Activated CD4-positive, alpha-beta memory T cell treated with anti-CD3 and anti-CD28 coated beads for 36 hours (primary cell): ENCODE results near the gene LTB4R. TPM values are rescaled to one million over a fixed set of nuclear protein-coding genes. Genes with fewer than 3 reads are reported as not detected.

Experiments used
- CTCF ChIA-PET: fragments of 350-600 bp; sonication (Branson Sonifier 250); formaldehyde crosslinking; loops from one replicate; lab custom pipeline; 2021; ENCODE audit warnings: antibody characterized with exemption, inconsistent platforms; lab: Charles Lee
- POLR2A ChIA-PET: fragments of 350-600 bp; sonication (Branson Sonifier 250); formaldehyde crosslinking; loops from one replicate; lab custom pipeline; 2021; ENCODE audit warnings: antibody characterized with exemption; lab: Charles Lee
- DNase-seq: peaks from one replicate; pipeline ENCODE4 v3.0.0-alpha.2; 2020
- H3K27ac Mint-ChIP-seq: one replicate; pipeline ENCODE4 v1.8.0; 2021; ENCODE audit warnings: mixed read lengths
- H3K27me3 Mint-ChIP-seq: one replicate; pipeline ENCODE4 v1.8.0; 2021; ENCODE audit warnings: mixed read lengths
- H3K36me3 Mint-ChIP-seq: one replicate; pipeline ENCODE4 v1.8.0; 2021; ENCODE audit warnings: mixed read lengths
- H3K4me1 Mint-ChIP-seq: one replicate; pipeline ENCODE4 v1.8.0; 2021; ENCODE audit warnings: low read depth, mixed read lengths
- H3K4me3 Mint-ChIP-seq: one replicate; pipeline ENCODE4 v1.8.0; 2021; ENCODE audit warnings: mild to moderate bottlenecking, mixed read lengths
- H3K9me3 Mint-ChIP-seq: one replicate; pipeline ENCODE4 v1.8.0; 2021; ENCODE audit warnings: mixed read lengths
- intact Hi-C: fragments of 100-400 bp; cut with micrococcal nuclease; formaldehyde crosslinking; loops from one replicate; pipeline ENCODE4 v1.15.1; 2023
- total RNA-seq, 2 experiments: library from RNA; stranded (reverse); gene quantifications; one replicate each; pipeline ENCODE4 v1.2.3, GENCODE V29; 2021

Gene LTB4R
- total RNA-seq, 2 experiments from 2014 or later = 15.4 to 16.7 TPM

- Mint-ChIP-seq H3K4me3 (peak overlapping the region; percentile 78), H3K36me3 (peaks cover 9% of the 10 kb centered on the region), H3K27me3 (peaks cover 21% of the 10 kb centered on the region), H3K4me1 (peaks cover 46% of the 10 kb centered on the region), H3K9me3 (no peaks in the 10 kb centered on the region), H3K27ac (peak overlapping the region; percentile 30)
- peak; percentile 89 for DNase-seq
- intact Hi-C loops = loop anchor here (1.0 to 5.0 kb wide), 6 partner anchors 22 to 346 kb away; partner anchors contain the start of genes LTB4R, LTB4R2, NFATC4 and RABGGTA
- POLR2A ChIA-PET = interaction anchor here (0.6 to 3.4 kb wide), 10 partner anchors 15 to 1404 kb away, joined by 3 to 67 read pairs (median 5); partner anchors contain the start of genes CBLN3, KHNYN, PRMT5 and SDR39U1
- CTCF ChIA-PET = interaction anchor here (0.6 to 25.4 kb wide), 28 partner anchors 12 to 242 kb away, joined by 3 to 968 read pairs (median 6); partner anchors contain the start of genes CBLN3, CIDEB, DCAF11 and KHNYN
Measured at GRCh38 chr14:24332268-24332993, 21.1 kb downstream of the LTB4R start.

- intact Hi-C loops = loop anchor here (5.0 kb wide), 1 partner anchor 33 kb away; the partner anchor contains the start of gene NFATC4
- CTCF ChIA-PET = interaction anchor here (1.2 to 25.4 kb wide), 12 partner anchors 11 to 99 kb away, joined by 4 to 968 read pairs (median 12); partner anchors contain the start of genes CBLN3, CIDEB, KHNYN and LTB4R
- peaks cover 43% of the 10 kb centered on the region for H3K4me1 Mint-ChIP-seq
Measured at GRCh38 chr14:24334431-24335291, 23.4 kb downstream of the LTB4R start, which contains the start of gene ADCY4. ADCY4 (minus strand) TSS chr14:24335071; CDS start chr14:24334652, 419 bp downstream.

GRCh38 chr14:24335461-24336171 lies 24.3 kb downstream of the LTB4R start:
- intact Hi-C loops = no loop called here
- ChIA-PET CTCF (interaction anchor here (0.6 to 25.4 kb wide), 5 partner anchors 9 to 98 kb away, joined by 3 to 968 read pairs (median 4); partner anchors contain the start of genes CBLN3, KHNYN and SDR39U1), POLR2A (interaction anchor here (0.6 to 1.0 kb wide), 2 partner anchors 73 to 95 kb away, joined by 3 to 4 read pairs; no protein-coding TSS in a partner anchor)
- DNase-seq = no peak
- no peak overlapping the region for H3K27ac Mint-ChIP-seq
- no peaks in the 10 kb centered on the region for H3K9me3 Mint-ChIP-seq
- no peak overlapping the region for H3K4me3 Mint-ChIP-seq
- peaks cover 41% of the 10 kb centered on the region for H3K4me1 Mint-ChIP-seq
- H3K27me3 Mint-ChIP-seq = peaks cover 21% of the 10 kb centered on the region
- H3K36me3 Mint-ChIP-seq = peaks cover 13% of the 10 kb centered on the region

More at GRCh38 chr14:24334431-24335291, 23.4 kb downstream of the LTB4R start, which contains the start of gene ADCY4:
- POLR2A ChIA-PET = interaction anchor here (0.7 to 3.4 kb wide), 5 partner anchors 18 to 107 kb away, joined by 3 to 67 read pairs (median 4); partner anchors contain the start of genes CBLN3, KHNYN, SDR39U1 and TINF2
- Mint-ChIP-seq H3K27ac (no peak within 1 kb of the TSS), H3K36me3 (peaks cover 13% of the 10 kb centered on the region), H3K9me3 (no peaks in the 10 kb centered on the region), H3K4me3 (peak within 1 kb of the TSS; percentile 53), H3K27me3 (peaks cover 21% of the 10 kb centered on the region)
- no peak for DNase-seq

- H3K4me1 Mint-ChIP-seq = peaks cover 34% of the 10 kb centered on the region
- ChIA-PET POLR2A (interaction anchor here (1.0 kb wide), 1 partner anchor 71 kb away, joined by 3 read pairs; no protein-coding TSS in a partner anchor), CTCF (interaction anchor here (1.2 to 25.4 kb wide), 5 partner anchors 9 to 96 kb away, joined by 3 to 968 read pairs (median 3); partner anchors contain the start of genes CBLN3, KHNYN and SDR39U1)
- peaks cover 13% of the 10 kb centered on the region for H3K36me3 Mint-ChIP-seq
- intact Hi-C loops = no loop called here
- no peak overlapping the region for H3K27ac Mint-ChIP-seq
- no peak overlapping the region for H3K4me3 Mint-ChIP-seq
- peaks cover 18% of the 10 kb centered on the region for H3K27me3 Mint-ChIP-seq
- no peaks in the 10 kb centered on the region for H3K9me3 Mint-ChIP-seq
- DNase-seq = no peak
Measured at GRCh38 chr14:24337144-24337823, 26.0 kb downstream of the LTB4R start.

- H3K4me3 Mint-ChIP-seq = no peak overlapping the region
- ChIA-PET CTCF (interaction anchor here (1.3 to 25.4 kb wide), 4 partner anchors 9 to 96 kb away, joined by 3 to 968 read pairs (median 6); partner anchors contain the start of genes CBLN3, KHNYN and SDR39U1), POLR2A (no interaction called here)
- H3K36me3 Mint-ChIP-seq = peaks cover 13% of the 10 kb centered on the region
- H3K4me1 Mint-ChIP-seq = peaks cover 31% of the 10 kb centered on the region
- intact Hi-C loops = no loop called here
- H3K27ac Mint-ChIP-seq = no peak overlapping the region
- no peaks in the 10 kb centered on the region for H3K9me3 Mint-ChIP-seq
- DNase-seq = no peak
- H3K27me3 Mint-ChIP-seq = peaks cover 15% of the 10 kb centered on the region
Measured at GRCh38 chr14:24337824-24338175, 26.5 kb downstream of the LTB4R start.

- no peaks in the 10 kb centered on the region for H3K9me3 Mint-ChIP-seq
- H3K4me1 Mint-ChIP-seq = peaks cover 23% of the 10 kb centered on the region
- DNase-seq = no peak
- ChIA-PET CTCF (interaction anchor here (2.7 to 25.4 kb wide), 2 partner anchors 27 to 95 kb away, joined by 9 to 968 read pairs; partner anchors contain the start of genes CBLN3, KHNYN and SDR39U1), POLR2A (interaction anchor here (0.8 to 1.8 kb wide), 2 partner anchors 23 to 93 kb away, joined by 3 to 7 read pairs; no protein-coding TSS in a partner anchor)
- peak overlapping the region; percentile 91 for H3K4me3 Mint-ChIP-seq
- H3K27ac Mint-ChIP-seq = no peak overlapping the region
- H3K36me3 Mint-ChIP-seq = peaks cover 13% of the 10 kb centered on the region
- H3K27me3 Mint-ChIP-seq = peaks cover 12% of the 10 kb centered on the region
- intact Hi-C loops = no loop called here
Measured at GRCh38 chr14:24338843-24339242, 27.5 kb downstream of the LTB4R start.

- Mint-ChIP-seq H3K4me3 (peak within 1 kb of the TSS; percentile 91), H3K9me3 (no peaks in the 10 kb centered on the region), H3K27ac (peak within 1 kb of the TSS; percentile 75), H3K27me3 (peaks cover 11% of the 10 kb centered on the region), H3K4me1 (peaks cover 19% of the 10 kb centered on the region), H3K36me3 (peaks cover 13% of the 10 kb centered on the region)
- intact Hi-C loops = no loop called here
- ChIA-PET POLR2A (interaction anchor here (0.8 to 1.8 kb wide), 3 partner anchors 23 to 92 kb away, joined by 3 to 10 read pairs (median 7); partner anchors contain the start of genes CBLN3 and KHNYN), CTCF (interaction anchor here (0.6 to 25.4 kb wide), 12 partner anchors 12 to 179 kb away, joined by 3 to 968 read pairs (median 4); partner anchors contain the start of genes CBLN3, IRF9, KHNYN and LTB4R2)
- DNase-seq = peak; percentile 82
Measured at GRCh38 chr14:24339284-24340151, 28.2 kb downstream of the LTB4R start, which contains the start of gene RIPK3. RIPK3 (minus strand) TSS chr14:24339991; CDS start chr14:24339826, 165 bp downstream.

GRCh38 chr14:24340606-24341005 lies 29.3 kb downstream of the LTB4R start:
- CTCF ChIA-PET = interaction anchor here (0.6 to 25.4 kb wide), 6 partner anchors 13 to 98 kb away, joined by 3 to 968 read pairs (median 4); partner anchors contain the start of genes CBLN3, KHNYN, LTB4R2 and SDR39U1
- Mint-ChIP-seq H3K27ac (no peak overlapping the region), H3K36me3 (peaks cover 13% of the 10 kb centered on the region), H3K4me3 (no peak overlapping the region), H3K4me1 (peaks cover 14% of the 10 kb centered on the region), H3K27me3 (peaks cover 9% of the 10 kb centered on the region), H3K9me3 (no peaks in the 10 kb centered on the region)
- intact Hi-C loops = no loop called here
- POLR2A ChIA-PET = interaction anchor here (0.9 to 1.8 kb wide), 3 partner anchors 30 to 91 kb away, joined by 3 to 10 read pairs (median 7); partner anchors contain the start of genes CBLN3 and KHNYN
- DNase-seq = no peak

- no peak overlapping the region for H3K4me3 Mint-ChIP-seq
- H3K27ac Mint-ChIP-seq = no peak overlapping the region
- intact Hi-C loops = no loop called here
- H3K36me3 Mint-ChIP-seq = peaks cover 2% of the 10 kb centered on the region
- ChIA-PET POLR2A (no interaction called here), CTCF (interaction anchor here (1.7 to 5.7 kb wide), 2 partner anchors 9 to 10 kb away, joined by 6 to 41 read pairs; partner anchors contain the start of gene ADCY4)
- no peaks in the 10 kb centered on the region for H3K9me3 Mint-ChIP-seq
- H3K4me1 Mint-ChIP-seq = peaks cover 14% of the 10 kb centered on the region
- H3K27me3 Mint-ChIP-seq = peaks cover 15% of the 10 kb centered on the region
- DNase-seq = no peak
Measured at GRCh38 chr14:24342889-24343288, 31.6 kb downstream of the LTB4R start.
